Dermis microvascular lymphatic vessel endothelial cell (primary cell): ENCODE data around the gene KREMEN1. TPM values are rescaled to one million over a fixed set of nuclear protein-coding genes. Genes with fewer than 3 reads are reported as not detected.

ENCODE experiments used
- DNase-seq, 2 donors: peaks; one replicate each; pipeline versions ENCODE4 v3.0.0 to v3.0.0-alpha.2; 2010; ENCODE audit warnings: low read depth in 2 of 2
- total RNA-seq: library from RNA; depleted of rRNA; stranded (reverse); fragments of >200 nt; gene quantifications from 2 replicates; pipeline ENCODE4 v1.2.1, GENCODE V29; 2014

KREMEN1 gene
- total RNA-seq, 1 donor from 2014 or later: 0.26 TPM

DNA sequence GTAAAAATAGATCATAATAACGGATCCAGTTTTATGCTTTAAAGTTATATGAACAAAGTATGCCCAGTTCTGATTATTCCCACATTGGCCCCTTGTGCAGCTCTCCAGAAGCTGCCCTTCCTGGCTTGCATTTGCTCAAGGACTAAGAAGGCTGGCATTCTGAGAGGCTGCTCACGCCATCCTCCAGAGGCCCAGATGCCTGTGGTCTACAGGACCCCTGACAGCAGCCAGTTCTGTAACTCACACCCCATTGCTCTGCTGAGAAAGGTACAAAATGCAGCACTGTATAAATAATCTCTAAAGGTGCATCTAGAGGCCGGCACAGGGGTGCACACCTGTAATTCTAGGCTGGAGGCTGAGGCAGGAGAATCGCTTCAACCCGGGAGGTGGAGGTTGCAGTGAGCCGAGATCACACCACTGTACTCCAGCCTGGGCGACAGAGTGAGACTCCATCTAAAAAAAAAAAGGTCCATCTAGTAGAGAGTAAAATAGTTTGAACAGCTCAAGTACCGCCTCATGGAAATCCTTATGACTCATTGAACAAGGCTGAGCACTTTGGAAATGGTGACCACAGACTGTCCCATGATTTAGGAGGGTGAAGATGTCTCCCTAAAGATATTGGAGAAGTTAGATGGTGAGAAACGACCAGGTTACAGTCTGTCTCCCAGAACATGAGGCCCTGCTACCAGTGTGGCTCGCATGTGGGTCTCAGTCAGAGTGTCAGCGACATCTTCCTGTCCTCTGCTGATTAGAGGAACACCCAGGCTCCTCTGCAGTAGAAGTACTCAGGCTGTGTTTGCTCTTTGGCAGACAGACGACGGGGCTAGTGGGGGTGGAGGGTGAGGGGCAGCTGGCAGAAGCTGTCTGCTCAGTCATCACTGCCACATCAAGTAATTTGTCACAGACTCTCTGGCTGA lies 56.3 kb downstream of the KREMEN1 start:
- no peak for DNase-seq

DNA sequence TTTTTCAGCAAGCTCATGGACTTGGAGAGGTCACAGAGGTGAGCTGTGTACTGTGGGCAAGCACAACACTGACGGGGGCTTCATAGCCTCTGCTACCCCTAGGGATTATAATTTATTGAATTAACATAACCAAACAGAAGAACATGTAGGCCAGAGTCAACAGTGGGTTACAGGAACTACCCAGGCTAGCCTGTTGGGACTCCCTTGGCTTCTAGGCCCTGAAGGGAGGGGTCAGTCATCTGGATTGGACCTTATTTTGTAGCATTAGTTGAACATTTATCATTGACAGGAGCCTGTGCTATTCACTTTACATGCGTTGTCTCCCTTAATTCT lies 56.9 kb downstream of the KREMEN1 start:
- DNase-seq: no peak

DNA sequence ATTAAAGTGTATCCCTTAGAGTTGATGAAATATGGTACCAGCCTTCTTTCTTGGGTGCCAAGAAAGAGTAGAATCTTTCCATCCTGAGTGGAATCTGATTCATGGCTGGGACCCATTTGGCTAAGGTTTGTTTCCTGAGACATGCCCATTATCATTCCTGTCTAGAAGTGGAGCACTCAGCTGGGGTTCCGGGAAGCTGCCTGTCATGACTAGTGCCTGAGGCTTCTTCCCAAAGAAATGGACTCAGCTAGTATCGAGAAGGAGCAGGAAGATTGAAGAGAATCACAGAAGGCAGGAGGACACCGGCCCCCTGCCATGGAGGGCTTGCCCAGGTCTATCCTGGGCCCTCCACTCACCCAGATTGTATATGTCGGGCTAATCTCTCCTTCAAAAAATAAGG lies 57.6 kb downstream of the KREMEN1 start:
- DNase-seq: no peak

DNA sequence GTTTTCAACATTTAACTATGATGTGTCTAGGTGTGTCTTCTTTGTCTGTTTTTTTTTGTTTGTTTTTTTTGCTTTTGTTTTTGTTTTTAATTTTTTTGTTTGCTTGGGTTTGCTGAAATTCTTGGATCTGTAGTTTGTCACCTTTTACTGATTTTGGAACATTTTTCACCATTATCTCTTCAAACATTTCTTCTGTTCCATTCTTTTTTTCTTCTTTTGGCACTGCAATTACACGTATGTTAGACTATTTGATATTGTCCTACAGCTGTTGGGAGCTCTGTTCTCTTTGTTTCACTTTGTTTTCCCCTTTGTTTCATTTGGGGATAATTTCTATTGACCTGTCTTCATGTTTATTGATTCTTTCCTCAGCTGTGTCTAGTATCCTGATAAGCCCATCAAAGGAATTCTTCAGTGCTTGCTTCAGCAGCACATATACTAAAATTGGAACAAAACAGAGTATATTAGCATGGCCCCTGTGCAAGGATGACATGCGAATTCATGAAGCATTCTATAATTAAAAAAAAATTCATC lies 60.8 kb downstream of the KREMEN1 start:
- DNase-seq: no peak

DNA sequence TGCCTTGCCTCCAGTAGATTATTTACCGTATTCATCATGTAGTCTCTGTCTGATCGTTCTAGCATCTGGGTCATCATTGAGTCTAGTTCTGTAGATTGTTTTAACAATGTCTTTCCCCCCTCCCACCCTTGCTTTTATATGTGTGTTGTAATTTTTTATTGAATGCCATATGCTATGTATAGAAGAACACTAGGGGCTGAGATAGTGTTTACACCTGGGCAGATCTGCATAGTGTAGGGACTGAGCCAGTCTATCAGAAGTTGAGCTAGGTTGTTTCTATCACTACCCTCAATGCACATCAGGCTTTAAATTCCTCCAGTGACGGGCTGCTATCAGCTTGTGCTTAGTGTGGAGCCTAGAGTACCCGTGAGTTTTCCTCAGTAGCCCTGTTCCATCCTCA lies 61.6 kb downstream of the KREMEN1 start:
- DNase-seq: no peak

DNA sequence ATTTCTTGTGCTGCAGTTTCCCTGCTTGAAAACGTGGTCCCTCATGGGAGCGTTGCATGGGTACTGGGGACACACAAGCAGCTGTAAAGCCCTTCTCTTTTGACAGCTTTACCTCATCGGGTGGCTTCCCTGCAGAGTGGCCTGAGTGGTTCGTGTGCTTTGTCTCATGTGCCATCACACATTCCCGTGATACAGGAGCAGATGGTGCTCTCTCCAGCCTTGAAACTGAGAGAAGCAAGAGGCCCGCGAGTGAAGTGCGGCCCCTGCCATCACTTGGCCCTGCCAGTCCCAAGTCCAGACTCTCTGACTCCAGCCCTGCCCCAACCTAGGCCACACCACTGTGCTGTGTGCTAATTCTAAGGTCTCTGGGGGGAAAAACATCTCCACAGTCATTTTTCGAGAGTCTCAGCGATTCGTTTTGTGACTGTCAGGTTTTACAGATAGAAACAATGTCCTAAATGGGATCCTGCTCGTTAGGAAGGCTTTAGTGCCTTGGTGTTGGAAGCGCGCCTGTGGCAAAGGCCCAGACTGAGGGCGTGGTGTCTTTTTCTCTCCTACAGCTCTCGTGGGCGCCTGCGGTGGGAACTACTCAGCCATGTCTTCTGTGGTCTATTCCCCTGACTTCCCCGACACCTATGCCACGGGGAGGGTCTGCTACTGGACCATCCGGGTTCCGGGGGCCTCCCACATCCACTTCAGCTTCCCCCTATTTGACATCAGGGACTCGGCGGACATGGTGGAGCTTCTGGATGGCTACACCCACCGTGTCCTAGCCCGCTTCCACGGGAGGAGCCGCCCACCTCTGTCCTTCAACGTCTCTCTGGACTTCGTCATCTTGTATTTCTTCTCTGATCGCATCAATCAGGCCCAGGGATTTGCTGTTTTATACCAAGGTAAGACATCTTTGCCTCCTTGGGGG lies 64.2 kb downstream of the KREMEN1 start:
- no peak for DNase-seq

DNA sequence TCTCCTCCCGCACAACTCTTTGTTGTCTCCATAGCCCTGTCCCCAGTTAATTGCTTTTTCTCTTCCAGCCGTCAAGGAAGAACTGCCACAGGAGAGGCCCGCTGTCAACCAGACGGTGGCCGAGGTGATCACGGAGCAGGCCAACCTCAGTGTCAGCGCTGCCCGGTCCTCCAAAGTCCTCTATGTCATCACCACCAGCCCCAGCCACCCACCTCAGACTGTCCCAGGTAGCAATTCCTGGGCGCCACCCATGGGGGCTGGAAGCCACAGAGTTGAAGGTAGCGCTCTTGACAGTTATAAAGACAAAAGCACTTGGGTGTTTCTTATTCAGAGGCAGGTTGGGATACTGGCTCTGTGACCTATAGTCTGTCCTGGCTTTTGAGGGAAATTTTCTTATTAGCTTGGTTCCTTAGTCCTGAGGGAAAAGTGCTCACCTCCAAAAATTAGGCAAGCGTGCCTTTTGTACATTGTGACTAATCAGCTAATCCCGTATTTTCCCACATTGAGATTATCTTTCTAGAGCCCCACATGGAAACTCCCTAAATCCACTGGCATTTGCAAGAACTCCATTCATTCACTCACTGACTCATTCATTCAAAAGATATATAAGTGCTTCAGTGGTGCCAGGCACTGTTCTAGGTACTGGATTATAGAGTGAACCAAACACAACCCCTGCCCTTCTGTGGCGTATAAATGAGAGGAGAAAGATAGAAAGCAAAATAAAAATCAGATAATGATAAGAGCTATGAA lies 65.9 kb downstream of the KREMEN1 start:
- no peak for DNase-seq

DNA sequence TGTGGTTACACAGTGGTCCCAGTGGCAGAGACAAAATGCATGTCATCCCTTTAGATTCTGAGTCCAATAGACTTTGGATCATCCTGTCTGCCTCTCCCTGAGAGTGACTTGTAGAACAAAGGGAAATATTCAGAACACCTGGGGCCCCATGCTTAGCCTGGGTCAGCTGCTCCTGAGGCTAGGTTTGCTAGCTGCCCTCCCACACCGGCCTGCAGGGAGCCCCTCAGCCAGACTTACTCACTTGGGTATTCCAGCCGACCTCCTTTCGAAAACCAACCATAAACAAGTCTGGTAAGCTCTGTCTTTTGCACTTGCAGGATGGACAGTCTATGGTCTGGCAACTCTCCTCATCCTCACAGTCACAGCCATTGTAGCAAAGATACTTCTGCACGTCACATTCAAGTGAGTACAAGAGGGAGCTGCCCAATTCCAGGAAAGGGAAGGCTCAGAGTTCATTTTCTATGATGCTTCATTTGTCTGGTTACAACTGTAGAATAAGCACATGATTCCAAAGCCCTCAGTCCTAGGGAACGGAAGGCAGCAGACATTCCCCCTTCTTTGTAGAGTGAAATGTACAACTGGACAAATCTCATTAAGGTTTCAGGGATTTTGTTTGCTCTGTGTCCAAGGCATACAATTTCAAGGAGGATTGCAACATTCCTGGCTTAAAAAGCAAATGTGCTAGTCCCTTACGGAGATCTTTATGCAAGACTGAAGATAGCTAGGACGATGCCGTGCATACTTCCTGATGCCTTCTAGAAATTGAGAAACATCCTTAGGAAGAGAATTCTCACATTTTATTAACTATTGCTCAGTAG lies 67.3 kb downstream of the KREMEN1 start:
- no peak for DNase-seq

DNA sequence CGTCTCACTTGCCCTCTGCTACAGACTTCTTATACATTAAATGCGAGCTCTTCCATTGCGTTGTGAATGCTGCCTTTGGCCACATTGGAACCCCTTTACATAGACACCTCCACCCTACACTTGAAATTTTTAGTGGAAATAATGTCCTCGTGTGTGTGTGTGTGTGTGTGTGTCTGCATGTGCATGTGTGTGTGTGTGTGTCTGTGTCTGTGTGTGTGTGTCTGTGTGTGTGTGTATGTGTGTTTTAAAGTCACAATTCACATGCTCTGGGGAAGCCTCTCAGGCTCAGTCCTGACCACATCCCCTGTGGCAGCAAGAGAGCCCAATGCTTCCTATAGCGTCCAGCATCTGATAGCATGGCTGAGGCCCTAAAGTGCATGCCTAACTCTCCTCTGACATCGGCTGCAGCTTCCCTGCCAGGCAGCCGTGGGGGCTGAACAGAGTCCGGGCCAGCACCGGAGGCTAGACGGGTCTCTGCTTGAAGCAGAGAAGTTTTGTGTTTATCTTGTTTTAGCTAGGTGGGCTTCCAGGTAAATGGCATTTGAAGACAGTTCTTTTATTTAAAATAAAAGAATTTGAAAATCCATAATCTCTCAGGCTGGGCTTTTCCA lies 68.3 kb downstream of the KREMEN1 start:
- no peak for DNase-seq

DNA sequence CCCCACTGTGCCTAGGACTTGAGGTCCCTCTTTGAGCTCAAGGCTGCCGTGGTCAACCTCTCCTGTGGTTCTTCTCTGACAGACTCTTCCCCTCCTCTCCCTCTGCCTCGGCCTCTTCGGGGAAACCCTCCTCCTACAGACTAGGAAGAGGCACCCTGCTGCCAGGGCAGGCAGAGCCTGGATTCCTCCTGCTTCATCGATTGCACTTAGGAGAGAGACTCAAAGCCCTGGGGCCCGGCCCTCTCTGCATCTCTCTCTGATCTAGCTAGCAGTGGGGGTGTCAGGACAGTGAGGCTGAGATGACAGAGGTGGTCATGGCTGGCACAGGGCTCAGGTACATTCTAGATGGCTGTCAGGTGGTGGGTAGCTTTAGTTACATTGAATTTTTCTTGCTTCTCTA lies 69.3 kb downstream of the KREMEN1 start:
- no peak for DNase-seq

DNA sequence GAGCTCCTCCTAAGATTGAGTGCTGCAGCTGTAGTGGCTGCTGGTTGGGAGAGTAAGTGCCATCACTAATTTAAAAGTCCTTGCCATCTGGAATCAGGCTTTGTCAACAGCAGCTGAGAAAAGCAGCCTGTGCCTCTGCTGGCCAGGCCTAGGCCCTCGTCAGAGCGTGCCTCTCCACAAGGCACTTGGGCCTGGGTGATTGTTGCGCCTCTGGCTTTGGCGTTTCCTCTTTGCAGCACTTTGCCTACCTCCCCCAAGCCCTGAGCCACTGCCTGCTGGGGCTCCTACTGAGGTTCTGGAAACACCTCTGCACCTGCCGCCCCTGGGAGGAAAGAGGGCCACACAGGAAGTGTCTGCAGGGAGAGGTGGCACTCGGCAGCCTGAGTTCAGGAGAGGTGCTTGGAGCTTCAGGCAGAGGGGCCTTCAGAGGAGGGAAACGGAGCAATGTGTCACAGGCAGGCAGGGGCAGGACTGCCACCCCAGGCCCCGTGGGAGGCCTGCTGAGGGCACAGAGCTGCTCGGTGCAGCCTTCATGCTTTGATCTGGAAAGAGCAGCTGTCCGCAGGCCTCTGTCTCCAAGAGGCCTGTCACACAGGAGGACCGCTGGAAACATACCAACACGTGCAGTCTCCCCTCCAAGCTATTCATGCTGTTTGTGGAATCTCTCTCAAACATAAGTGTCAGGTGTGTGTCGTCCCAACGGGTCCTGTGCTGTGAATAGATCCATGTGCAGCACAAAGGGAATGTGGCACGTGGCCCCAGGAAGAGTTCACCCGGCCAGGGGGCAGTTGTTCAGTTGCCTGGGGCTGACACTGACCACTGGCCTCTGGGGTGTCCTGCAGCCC lies 71.3 kb downstream of the KREMEN1 start:
- no peak for DNase-seq

DNA sequence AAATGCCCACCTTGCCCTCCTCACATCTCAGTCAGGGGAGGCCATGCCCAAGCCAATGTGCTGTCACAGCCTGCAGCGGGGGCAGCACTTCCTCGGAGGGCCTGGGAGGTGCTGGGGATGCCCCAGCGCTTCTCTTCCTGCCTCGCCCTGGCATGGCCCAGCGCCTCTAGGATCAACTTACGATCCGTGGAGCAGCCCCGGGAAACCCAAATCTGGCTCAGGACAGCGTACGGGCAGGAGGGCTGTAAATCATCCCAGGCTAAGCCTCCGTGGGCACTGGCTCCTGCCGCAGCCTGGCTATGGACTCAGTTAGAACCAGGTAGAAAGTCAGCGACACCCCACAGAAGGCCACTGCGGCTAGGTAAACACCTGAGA lies 71.9 kb downstream of the KREMEN1 start:
- no peak for DNase-seq

DNA sequence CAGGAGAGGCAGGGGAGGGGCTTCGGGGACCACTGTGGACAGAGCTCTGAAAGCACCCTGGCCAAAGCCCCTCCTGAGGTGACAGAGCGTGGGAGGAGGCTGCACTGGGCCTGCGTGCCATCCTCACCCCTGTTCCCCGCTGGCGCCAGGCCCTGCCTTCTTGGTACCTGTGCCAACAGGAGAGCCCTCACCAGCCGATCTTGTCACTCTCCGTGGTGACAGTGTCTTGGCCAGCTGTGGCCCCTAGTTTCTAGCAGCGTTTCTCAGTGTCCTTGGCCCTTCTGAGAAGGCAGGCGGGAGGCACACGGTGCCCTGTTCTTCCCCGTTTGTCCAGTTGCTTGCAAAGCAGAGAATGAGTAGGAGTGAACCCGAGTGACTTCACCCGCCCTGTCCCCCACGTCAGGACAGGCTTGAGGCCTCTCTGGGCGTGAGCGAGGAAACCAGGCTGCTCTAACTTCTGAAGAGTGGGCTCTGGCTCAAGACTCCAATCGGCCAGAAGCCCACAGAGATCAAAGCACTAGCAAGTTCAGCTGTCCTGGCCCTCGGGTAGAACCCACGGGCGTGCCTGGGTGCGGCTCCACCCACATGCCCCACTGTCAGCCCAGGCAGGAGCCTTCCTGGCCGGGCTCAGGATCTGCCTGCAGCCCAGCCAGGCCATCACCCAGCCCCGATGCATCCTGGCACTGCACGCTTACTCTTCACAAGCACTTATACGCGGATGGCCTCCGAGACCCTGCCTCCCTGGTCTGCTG lies 72.7 kb downstream of the KREMEN1 start:
- no peak for DNase-seq

DNA sequence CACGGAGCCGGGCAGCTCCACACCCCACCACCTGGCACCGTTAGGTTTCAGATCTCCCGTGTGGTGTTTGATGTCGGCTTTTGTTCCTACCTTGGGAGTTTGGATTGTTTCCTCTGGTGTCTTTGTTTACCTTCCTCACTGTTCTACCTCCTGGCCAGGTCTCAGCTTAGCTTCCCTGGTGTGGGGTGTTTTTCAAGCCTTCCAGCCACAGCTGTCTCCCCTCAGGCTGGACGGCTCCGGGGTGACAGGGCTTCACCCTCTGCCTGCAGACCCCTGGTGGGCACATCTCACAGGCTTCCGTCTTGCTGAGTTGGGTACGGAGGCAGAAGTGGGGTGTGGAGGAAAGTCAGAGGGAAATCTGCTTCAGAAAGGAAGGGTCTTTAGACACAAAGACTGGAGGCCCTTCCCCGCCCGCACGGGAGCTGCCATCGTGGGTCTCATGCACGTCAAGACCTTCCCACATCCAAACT lies 73.3 kb downstream of the KREMEN1 start:
- DNase-seq: no peak

DNA sequence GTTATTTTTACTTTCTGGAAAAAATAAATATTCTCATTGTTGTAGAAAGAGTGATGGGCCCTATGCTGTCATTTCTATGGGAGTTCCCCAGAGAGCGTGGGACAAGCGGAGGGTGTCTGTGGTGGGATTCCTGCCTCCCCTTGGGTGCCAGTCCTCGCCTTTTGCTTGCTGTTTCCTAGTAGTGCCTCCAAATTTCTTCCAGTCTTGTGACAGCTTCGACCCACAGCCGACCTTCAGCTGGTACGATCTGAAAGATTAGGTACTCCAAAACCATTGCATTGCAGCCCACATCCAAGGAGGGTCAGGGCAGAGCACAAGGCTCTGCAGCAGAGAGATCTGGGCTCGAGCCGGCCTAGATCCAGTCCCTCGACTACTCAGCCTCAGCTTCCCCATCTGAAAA lies 73.9 kb downstream of the KREMEN1 start:
- no peak for DNase-seq

DNA sequence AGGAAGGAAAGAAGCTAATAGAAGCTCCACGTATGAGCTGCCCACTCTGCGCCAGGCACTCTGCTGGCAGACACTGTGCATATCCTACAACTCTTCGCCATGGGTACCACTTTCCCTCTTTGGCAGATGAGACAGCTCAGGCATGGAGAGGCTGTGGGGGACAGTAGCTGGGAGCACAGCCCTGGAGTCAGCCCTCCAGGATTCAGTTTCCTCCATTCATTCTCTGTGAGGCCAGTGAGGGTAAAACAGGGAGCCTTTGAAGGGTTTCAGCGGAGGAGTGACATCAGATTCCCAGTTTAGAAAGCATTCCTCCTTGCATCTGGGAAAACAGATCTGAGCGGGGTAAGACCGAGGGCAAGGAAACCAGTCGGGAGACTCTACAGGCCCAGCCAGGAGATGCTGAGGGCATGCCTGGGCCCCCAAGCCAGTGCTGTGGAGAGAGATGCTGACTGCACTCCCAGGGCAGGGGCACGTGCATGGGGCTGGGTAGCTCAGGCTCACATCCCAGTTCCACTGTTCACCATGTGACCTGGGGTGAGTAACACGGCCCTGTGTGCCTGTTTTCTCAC lies 74.6 kb downstream of the KREMEN1 start:
- DNase-seq: no peak

DNA sequence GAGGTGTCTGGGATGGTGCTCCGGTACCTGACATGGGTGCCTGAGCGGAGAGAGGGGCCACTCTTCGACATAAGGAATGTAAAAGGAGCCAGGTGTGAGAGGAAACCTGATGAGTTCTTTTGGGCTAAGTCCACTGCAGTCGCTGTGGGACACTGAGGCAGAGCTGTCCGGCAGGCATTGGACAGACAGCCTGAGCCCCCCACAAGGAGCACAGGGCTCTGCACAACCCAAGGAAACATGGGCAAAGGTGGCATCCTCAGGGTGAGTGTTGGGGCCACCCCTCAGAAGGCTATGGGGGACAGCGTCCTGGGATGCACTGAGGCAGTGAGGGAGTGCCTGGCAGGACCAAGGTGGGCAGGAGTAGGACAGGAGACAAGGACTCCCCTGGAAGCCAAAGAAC lies 75.2 kb downstream of the KREMEN1 start:
- no peak for DNase-seq

DNA sequence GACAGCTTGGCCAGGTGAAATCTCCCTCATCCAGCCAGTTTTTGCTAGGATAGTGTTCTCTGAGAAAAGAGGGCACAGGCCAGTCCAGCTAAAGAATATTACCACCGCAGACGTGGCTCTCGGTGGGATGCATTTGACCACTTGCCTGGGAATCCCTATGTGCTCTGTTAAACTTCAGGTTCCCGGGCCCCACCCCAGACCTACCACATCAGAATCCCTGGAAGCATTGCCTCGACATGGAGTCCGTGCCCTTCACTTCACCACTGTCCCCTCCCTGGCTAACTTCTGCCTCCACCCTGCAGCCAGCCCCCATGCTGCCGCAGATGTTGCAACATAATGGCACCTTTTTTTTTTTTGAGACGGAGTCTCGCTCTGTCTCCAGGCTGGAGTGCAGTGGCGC lies 76.0 kb downstream of the KREMEN1 start:
- no peak for DNase-seq
